Esophagus (tissue), 2 donors: Measurements from ENCODE around the gene MTMR10. TPM values are rescaled to one million over a fixed set of nuclear protein-coding genes. Genes with fewer than 3 reads are reported as not detected.

Experiments
- H3K27ac ChIP-seq, 2 donors: one replicate each; pipeline ENCODE4 v1.5.1; 2013; ENCODE audit warnings: low read depth in 2 of 2, mild to moderate bottlenecking in 2 of 2, inconsistent platforms in 1 of 2, low read length in 1 of 2, moderate library complexity in 1 of 2
- H3K27me3 ChIP-seq, 2 donors: one replicate each; pipeline ENCODE4 v1.6.1; 2013; ENCODE audit warnings: low read length in 2 of 2, control low read depth in 1 of 2, mild to moderate bottlenecking in 1 of 2; ENCODE audit not compliant: insufficient read depth in 2 of 2, control insufficient read depth in 1 of 2
- H3K36me3 ChIP-seq, 2 donors: one replicate each; pipeline ENCODE4 v1.6.1; 2013; ENCODE audit warnings: low read length in 1 of 2; ENCODE audit not compliant: control insufficient read depth in 2 of 2, insufficient read depth in 2 of 2
- H3K4me1 ChIP-seq, 2 donors: one replicate each; pipeline ENCODE4 v1.6.1; 2013; ENCODE audit warnings: low read length in 1 of 2; ENCODE audit not compliant: control insufficient read depth in 2 of 2, insufficient read depth in 2 of 2
- H3K4me3 ChIP-seq, 2 donors: one replicate each; pipeline ENCODE4 v1.5.1; 2013; ENCODE audit warnings: low read length in 2 of 2, mild to moderate bottlenecking in 2 of 2, low read depth in 1 of 2, moderate library complexity in 1 of 2
- H3K9me3 ChIP-seq, 2 donors: one replicate each; pipeline ENCODE4 v1.6.1; 2013; ENCODE audit warnings: mild to moderate bottlenecking in 2 of 2, low read depth in 1 of 2, low read length in 1 of 2, moderate library complexity in 1 of 2; ENCODE audit not compliant: control insufficient read depth in 2 of 2, insufficient read depth in 1 of 2
- WGBS, 2 donors: extraction: QIAGEN DNeasy Blood & Tissue Kit; methylation state at CpG; one replicate each; pipeline ENCODE4 v1.1.7; 2013; 5-methylcytosine and 5-hydroxymethylcytosine counted together
- polyA plus RNA-seq, 2 donors: library from polyadenylated mRNA; stranded (reverse); fragments of 200-250 nt; gene quantifications; one replicate each; pipeline ENCODE4 v1.2.3, GENCODE V29; 2013
- donor health status: healthy with polysubstance abuse.
- donor health status: Bipolar disorder and iron deficiency.

MTMR10 gene
- polyA plus RNA-seq, 2 donors: 11.7 to 26.4 TPM

- Histone ChIP-seq H3K4me1 (no peaks in the 10 kb centered on the region), H3K4me3 (peak within 1 kb of the TSS; percentile 54 to 77), H3K27me3 (no peaks in the 10 kb centered on the region), H3K27ac (peak within 1 kb of the TSS; percentile 50 to 68), H3K9me3 (no peaks in the 10 kb centered on the region), H3K36me3 (no peaks in the 10 kb centered on the region)
- 0 to 1% methylated on average over 54 to 65 of the region's 65 CpGs for WGBS, 2 donors
Measured at GRCh38 chr15:30903497-30904187, 87.8 kb downstream of the MTMR10 start, which contains the start of gene FAN1. TSS of gene FAN1 (plus strand) at chr15:30903915. CDS start at chr15:30904664, 749 bp downstream.

GRCh38 chr15:30901889-30902288 is 89.5 kb downstream of the MTMR10 start:
- H3K27ac ChIP-seq: no peak overlapping the region
- WGBS, 2 donors: 98 to 100% methylated on average over 1 of the region's 1 CpG

GRCh38 chr15:30896211-30896606 is 95.2 kb downstream of the MTMR10 start:
- Histone ChIP-seq H3K4me3 (no peak overlapping the region), H3K9me3 (no peaks in the 10 kb centered on the region), H3K36me3 (no peaks in the 10 kb centered on the region), H3K4me1 (no peaks in the 10 kb centered on the region), H3K27ac (no peak overlapping the region), H3K27me3 (no peaks in the 10 kb centered on the region)
- WGBS, 2 donors: 87% methylated on average over 11 to 12 of the region's 12 CpGs

More at GRCh38 chr15:30901889-30902288, 89.5 kb downstream of the MTMR10 start:
- no peaks in the 10 kb centered on the region for H3K4me1 ChIP-seq
- no peaks in the 10 kb centered on the region for H3K36me3 ChIP-seq
- no peak overlapping the region for H3K4me3 ChIP-seq
- no peaks in the 10 kb centered on the region for H3K9me3 ChIP-seq
- no peaks in the 10 kb centered on the region for H3K27me3 ChIP-seq

- WGBS, 2 donors: 92% methylated on average over 33 of the region's 33 CpGs
- no peaks in the 10 kb centered on the region for H3K36me3 ChIP-seq
- H3K27ac ChIP-seq: no peak overlapping the region
- no peak overlapping the region for H3K4me3 ChIP-seq
- no peaks in the 10 kb centered on the region for H3K9me3 ChIP-seq
- no peaks in the 10 kb centered on the region for H3K4me1 ChIP-seq
- H3K27me3 ChIP-seq: no peaks in the 10 kb centered on the region
Measured at GRCh38 chr15:30895461-30896210, 95.8 kb downstream of the MTMR10 start.

- 75 to 79% methylated on average over 4 of the region's 4 CpGs for WGBS, 2 donors
Measured at GRCh38 chr15:30889196-30889595, 102.2 kb downstream of the MTMR10 start.

More at GRCh38 chr15:30889196-30889595, 102.2 kb downstream of the MTMR10 start:
- Histone ChIP-seq H3K27me3 (peaks cover 0 to 3% of the 10 kb centered on the region in 2 donors), H3K36me3 (no peaks in the 10 kb centered on the region), H3K4me3 (no peak overlapping the region), H3K27ac (no peak overlapping the region), H3K4me1 (no peaks in the 10 kb centered on the region), H3K9me3 (no peaks in the 10 kb centered on the region)

Other genes starting within 250 kb of the MTMR10 start
- gene FAN1, start 87.7 kb downstream of the MTMR10 start, polyA plus RNA-seq: 1 to 10 TPM; 6.6 to 8.3 TPM
- under 1 TPM; 0.13 to 0.37 TPM for gene TRPM1, start 110.1 kb upstream of the MTMR10 start, polyA plus RNA-seq